ENCODE data around the gene CTXN3.

Gene CTXN3

GRCh38 chr5:127619908-127620479 is 28.9 kb upstream of the CTXN3 start:
- POLR2A ChIA-PET: no interaction called here
- TF ChIP-seq, protein P1, sequence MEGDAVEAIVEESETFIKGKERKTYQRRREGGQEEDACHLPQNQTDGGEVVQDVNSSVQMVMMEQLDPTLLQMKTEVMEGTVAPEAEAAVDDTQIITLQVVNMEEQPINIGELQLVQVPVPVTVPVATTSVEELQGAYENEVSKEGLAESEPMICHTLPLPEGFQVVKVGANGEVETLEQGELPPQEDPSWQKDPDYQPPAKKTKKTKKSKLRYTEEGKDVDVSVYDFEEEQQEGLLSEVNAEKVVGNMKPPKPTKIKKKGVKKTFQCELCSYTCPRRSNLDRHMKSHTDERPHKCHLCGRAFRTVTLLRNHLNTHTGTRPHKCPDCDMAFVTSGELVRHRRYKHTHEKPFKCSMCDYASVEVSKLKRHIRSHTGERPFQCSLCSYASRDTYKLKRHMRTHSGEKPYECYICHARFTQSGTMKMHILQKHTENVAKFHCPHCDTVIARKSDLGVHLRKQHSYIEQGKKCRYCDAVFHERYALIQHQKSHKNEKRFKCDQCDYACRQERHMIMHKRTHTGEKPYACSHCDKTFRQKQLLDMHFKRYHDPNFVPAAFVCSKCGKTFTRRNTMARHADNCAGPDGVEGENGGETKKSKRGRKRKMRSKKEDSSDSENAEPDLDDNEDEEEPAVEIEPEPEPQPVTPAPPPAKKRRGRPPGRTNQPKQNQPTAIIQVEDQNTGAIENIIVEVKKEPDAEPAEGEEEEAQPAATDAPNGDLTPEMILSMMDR (IDR thresholded peaks at IDR 0.05; ENCODE audit: insufficient read depth, low read length, missing control alignments): no peak
- CTCF ChIA-PET: no interaction called here

DNA sequence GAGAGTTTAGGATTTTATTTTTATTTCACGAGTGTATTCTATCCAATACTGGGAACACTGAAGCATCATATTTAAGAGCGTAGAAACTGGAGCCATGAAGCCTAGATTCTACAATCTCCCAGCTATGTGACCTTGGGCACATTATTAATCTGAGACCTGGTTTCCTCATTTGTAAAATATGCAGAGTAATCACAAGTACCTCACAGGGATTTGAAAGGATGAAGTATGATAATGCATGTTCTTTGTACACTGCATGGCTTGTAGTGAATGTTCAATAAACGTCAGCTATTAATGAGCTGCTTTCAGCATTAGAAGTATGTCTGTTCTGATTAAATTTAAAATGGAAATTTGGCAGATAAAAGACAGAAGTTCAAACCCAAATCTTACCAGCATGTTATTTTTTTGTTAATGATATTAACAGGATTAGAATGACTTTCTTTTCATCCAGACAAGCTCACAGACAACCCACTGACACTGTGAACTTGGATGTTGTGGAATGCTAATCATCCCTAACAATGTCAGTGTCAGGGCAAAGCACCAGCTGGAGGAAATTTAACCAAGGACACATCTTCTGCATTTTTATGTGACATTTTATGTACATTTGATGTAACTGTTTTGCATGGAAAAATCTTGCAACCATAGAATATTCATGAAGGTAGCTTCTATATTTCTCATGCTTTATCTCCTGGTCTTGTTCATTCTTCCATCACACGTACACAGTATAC is 27.1 kb upstream of the CTXN3 start:
- TF ChIP-seq, protein P1 (IDR thresholded peaks at IDR 0.05; ENCODE audit: insufficient read depth, low read length, missing control alignments): no peak
- no peak overlapping the region for H3K4me3 ChIP-seq (ENCODE audit: low read depth, low read length)
- DNase-seq (ENCODE audit: low read depth, low spot score): no peak
- CTCF ChIA-PET: no interaction called here
- POLR2A ChIA-PET: no interaction called here

More at GRCh38 chr5:127619908-127620479, 28.9 kb upstream of the CTXN3 start:
- DNase-seq (ENCODE audit: low read depth, low spot score): no peak
- no peak overlapping the region for H3K4me3 ChIP-seq (ENCODE audit: low read depth, low read length)

- TF ChIP-seq, protein P1 (IDR thresholded peaks at IDR 0.05; ENCODE audit: insufficient read depth, low read length, missing control alignments): no peak
- ChIA-PET CTCF (no interaction called here), POLR2A (no interaction called here)
- DNase-seq (ENCODE audit: low read depth, low spot score): no peak
- no peak overlapping the region for H3K4me3 ChIP-seq (ENCODE audit: low read depth, low read length)
Measured at GRCh38 chr5:127634007-127634406, 14.9 kb upstream of the CTXN3 start.

- TF ChIP-seq, protein P1 (IDR thresholded peaks at IDR 0.05; ENCODE audit: insufficient read depth, low read length, missing control alignments): no peak
- CTCF ChIA-PET: interaction anchor here (0.6 kb wide), 1 partner anchor 588 kb away, joined by 3 read pairs; no protein-coding TSS in a partner anchor
- POLR2A ChIA-PET: no interaction called here
- H3K4me3 ChIP-seq (ENCODE audit: low read depth, low read length): no peak overlapping the region
- no peak for DNase-seq (ENCODE audit: low read depth, low spot score)
Measured at GRCh38 chr5:127639828-127640227, 9.1 kb upstream of the CTXN3 start.

GRCh38 chr5:127642949-127643348 is 5.9 kb upstream of the CTXN3 start:
- TF ChIP-seq, protein P1 (IDR thresholded peaks at IDR 0.05; ENCODE audit: insufficient read depth, low read length, missing control alignments): no peak
- H3K4me3 ChIP-seq (ENCODE audit: low read depth, low read length): no peak overlapping the region
- CTCF ChIA-PET: no interaction called here
- DNase-seq (ENCODE audit: low read depth, low spot score): no peak
- POLR2A ChIA-PET: no interaction called here

GRCh38 chr5:127643607-127644006 is 5.3 kb upstream of the CTXN3 start:
- CTCF ChIA-PET: no interaction called here
- no peak overlapping the region for H3K4me3 ChIP-seq (ENCODE audit: low read depth, low read length)
- TF ChIP-seq, protein P1 (IDR thresholded peaks at IDR 0.05; ENCODE audit: insufficient read depth, low read length, missing control alignments): no peak
- DNase-seq (ENCODE audit: low read depth, low spot score): no peak
- POLR2A ChIA-PET: no interaction called here
